HG03432 (cell line): ENCODE results near the gene LMX1B.
"Not testable (repeated sequence)": the region's sequence is repeated elsewhere in the genome, so short reads cannot be mapped to it uniquely, and the experiment has no call there.

Experiments used
- ATAC-seq: cut with Tn5 transposase; IDR thresholded peaks from one replicate; pipeline ENCODE4 v1.9.1; 2021; ENCODE audit warnings: mild to moderate bottlenecking, moderate library complexity; ENCODE audit not compliant: unreplicated experiment

LMX1B gene

DNA sequence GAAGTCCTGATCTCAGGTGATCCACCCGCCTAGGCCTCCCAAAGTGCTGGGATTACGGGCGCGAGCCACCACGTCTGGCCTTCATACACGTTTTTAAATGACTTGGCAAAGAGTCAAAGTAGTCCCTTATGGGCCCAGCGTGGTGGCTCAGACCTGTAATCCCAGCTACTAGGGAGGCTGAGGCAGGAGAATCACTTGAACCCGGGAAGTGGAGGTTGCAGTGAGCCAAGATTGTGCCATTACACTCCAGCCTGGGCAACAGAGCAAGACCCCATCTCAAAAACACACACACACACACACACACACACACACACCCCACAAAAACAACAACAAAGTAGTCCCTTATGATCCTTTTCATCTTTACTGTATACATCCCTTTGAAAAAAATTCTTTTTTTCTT, 116.9 kb downstream of the LMX1B start:
- ATAC-seq: not testable (repeated sequence)

DNA sequence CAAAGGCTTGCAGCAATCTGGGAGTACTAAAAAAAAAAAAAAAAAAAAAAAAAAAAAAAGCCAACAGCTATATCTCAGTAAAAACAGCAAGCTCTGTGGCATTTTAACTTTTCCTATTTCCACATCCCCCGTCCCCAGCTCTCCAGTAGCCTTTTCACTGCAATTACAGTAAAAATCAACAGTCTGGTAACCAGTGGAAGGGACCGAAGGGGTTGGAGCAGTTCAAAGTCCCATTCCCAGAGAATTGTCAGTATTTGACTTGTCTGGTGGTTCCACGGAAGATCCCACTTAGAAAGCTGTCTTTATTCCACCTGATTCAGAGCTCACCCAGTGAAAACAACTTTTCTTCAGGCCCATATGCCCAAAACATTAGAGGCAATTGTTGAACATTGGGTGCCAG, 119.3 kb downstream of the LMX1B start:
- no peak for ATAC-seq

- no peak for ATAC-seq
These were observed 121.1 kb downstream of the LMX1B start for GRCh38 chr9:126734877-126735276.

DNA sequence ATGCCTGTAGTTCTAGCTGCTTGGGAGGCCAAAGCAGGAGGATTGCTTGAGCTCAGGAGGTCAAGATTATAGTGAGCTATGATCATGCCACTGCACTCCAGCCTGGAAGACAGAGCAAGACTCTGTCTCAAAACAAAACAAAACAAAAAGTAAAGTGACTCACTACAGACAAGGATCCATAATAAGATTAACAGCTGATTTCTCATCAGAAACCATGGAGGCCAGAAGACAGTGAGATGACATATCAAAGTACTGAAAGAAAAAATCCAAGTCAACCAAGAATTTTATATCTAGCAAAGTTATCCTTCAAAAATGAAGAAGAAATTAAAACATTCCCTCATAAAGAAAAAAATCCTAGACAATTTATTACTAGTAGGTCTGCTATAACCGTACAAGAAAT, 121.8 kb downstream of the LMX1B start:
- ATAC-seq: no peak

GRCh38 chr9:126738553-126738952, 124.8 kb downstream of the LMX1B start:
- ATAC-seq: no peak

- no peak for ATAC-seq
These were observed 129.3 kb downstream of the LMX1B start for GRCh38 chr9:126743041-126743440.

DNA sequence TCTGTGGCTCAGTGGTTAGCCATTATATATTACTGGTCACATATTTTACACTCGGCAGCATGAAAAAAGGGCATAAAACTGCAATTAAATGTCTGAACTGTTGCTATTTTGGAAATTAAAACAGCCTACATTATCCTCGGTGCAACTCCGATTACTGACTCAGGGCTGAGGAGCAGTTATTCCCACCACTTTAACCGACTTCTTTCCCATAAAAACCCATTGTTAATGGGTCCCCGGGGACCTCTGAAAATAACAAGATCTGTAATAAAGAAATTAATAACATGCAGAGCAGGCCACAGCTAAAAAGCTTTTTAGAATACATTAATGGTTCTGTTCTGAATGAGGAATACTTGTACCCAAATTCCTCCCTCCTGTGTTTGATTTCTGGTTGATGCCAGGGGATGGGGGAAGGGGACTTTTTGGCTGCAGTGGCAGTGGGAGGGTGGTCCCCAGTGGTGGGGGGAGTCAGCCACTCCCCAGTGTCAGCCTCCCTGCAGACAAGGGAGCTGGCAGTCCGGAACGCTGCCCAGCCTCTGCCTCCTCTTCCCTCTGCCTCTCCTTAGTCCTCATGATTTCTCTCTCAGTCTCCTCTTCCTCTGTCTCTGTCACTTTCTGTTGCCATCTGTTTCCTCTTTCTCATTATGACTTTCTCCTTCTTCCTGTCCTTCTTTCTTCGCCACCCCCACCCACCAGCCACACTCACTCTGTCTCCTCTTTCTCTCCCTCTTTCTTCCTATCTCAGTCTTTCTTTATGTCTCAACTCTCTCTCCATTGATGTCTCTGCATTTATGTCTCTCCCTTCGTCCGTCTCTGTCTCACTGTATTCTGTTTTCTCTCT, 132.1 kb downstream of the LMX1B start:
- no peak for ATAC-seq
